ENCODE data around the gene KIAA1755.

Gene KIAA1755, protein sequence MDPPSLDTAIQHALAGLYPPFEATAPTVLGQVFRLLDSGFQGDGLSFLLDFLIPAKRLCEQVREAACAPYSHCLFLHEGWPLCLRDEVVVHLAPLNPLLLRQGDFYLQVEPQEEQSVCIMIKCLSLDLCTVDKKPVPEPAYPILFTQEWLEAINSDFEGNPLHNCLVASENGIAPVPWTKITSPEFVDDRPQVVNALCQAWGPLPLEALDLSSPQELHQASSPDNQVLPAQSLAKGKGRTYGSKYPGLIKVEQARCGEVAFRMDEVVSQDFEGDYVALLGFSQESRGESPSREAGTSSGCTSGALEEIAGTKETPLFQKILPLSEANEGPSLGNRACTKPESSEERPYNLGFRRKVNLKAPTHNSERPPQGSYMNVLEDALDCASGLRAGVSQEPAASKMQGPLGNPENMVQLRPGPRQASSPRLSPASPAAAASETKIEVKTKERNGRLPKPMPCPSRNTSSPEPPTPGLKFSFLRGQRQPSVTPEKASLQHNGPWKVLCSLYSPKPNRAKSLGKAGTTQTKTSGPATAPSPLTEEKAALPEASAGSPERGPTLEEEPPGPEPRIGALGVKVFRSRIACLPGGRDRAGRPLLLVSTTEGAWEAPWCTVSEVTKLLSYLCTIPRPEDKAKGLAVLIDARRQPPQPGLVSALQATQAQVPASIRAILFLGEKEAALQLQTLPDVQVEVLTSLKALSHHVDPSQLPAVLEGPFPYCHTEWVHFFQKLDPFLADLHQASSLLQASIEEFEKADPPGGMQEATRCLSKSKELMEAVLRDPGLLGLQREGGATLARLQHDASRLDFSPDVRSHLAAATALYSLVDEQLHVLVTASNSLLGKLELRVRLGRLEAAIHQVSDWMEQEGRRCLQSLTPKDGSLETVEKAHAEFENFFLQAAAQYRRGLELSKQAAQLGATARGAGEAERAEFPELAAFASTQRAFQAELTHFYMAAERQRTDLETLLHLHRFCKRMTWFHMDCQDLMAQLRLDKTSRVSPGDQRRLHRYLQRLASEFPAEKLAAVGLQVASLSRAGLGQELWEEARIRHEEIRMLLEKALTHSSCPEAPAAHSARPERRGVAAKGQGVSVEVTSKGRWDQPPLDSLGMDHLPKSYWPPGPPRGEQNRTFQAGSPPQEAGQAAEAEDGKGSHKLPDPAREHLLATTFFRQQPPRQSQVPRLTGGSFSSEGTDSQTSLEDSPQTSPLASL

DNA sequence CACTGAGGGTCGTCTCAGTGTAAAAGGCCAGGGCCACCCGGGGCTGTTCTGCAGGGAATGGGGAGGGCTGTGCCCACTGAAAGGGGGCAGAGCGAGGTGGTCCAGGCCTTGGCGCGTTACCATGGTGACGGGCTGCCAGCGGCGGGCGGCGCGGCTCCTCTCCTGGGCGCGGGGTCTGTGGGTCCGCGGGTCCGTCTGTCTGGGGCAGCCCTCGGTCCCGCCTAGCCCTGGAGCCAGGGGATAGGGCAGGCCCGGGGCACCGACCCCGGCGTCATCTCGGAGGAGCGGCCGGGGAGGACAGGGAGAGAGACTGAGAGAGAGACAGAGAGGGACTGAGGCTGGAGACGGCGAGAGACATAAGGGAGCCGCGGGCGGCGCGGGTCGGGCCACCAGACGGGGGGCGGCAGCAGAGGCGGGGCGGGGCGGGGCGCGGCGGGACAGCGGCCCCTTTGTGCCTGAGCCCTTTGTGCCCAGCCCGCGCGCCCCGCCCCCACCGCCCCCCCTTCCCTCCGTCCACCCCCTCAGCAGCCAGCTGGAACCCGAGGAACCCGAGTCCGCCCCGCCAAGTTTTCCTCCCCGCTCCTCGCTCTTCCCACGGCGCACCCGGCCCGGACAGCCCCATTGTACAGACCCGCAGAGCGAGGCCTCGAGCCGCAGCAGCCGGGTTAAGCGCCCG lies at the start of gene KIAA1755:
Gene KIAA1755, minus strand, starts transcription at position 358 of the 676 bp plus-strand sequence. Its CDS starts 235 bp downstream, at position 123.
- H3K4me1 ChIP-seq (ENCODE audit: insufficient read depth, insufficient read length): peaks cover 7% of the 10 kb centered on the region
- no peak for TF ChIP-seq SUZ12 (IDR thresholded peaks at IDR 0.05; ENCODE audit: extremely low read depth, insufficient read depth, insufficient read length)
- no peak for TF ChIP-seq YY1 (IDR thresholded peaks at IDR 0.05; ENCODE audit: insufficient read depth, insufficient read length)
- no peak for TF ChIP-seq ZNF274 (IDR thresholded peaks at IDR 0.05; ENCODE audit: low read depth, low read length)
- no peaks in the 10 kb centered on the region for H3K36me3 ChIP-seq (ENCODE audit: insufficient read depth, insufficient read length, low read length)
- DNase-seq (ENCODE audit: low read depth, low spot score): no peak
- H3K9me3 ChIP-seq (ENCODE audit: insufficient read depth, low read length): no peaks in the 10 kb centered on the region
- H3K4me3 ChIP-seq (ENCODE audit: insufficient read length, low read depth): peak within 1 kb of the TSS; percentile 52
- H3K9ac ChIP-seq (ENCODE audit: insufficient read length, low read depth): peak within 1 kb of the TSS; percentile 71
- H3K27me3 ChIP-seq (ENCODE audit: insufficient read depth, insufficient read length): peaks cover 25% of the 10 kb centered on the region

DNA sequence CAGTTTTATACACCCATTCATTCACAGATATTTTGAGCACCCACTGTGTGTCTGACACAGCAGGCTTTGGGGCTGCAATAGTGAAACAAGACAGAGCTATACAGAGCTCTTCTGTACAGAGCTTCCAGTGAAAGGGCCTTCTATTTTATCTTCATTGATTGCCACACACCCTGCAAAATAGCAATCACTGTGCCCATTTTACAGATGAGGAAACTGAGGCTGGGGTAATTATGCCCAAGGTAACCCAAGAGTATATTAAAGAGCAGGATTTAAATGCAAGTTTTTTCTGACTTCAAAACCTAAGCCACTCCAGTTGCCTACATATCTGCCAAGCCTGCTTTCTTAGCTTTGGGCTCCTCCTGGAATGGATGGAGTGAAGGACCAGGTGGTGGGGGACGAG lies 47.9 kb upstream of the KIAA1755 start:
- Histone ChIP-seq H3K27me3 (ENCODE audit: insufficient read depth, insufficient read length) (no peaks in the 10 kb centered on the region), H3K36me3 (ENCODE audit: insufficient read depth, insufficient read length, low read length) (no peaks in the 10 kb centered on the region)
- no peak for TF ChIP-seq ZNF274 (IDR thresholded peaks at IDR 0.05; ENCODE audit: low read depth, low read length)

DNA sequence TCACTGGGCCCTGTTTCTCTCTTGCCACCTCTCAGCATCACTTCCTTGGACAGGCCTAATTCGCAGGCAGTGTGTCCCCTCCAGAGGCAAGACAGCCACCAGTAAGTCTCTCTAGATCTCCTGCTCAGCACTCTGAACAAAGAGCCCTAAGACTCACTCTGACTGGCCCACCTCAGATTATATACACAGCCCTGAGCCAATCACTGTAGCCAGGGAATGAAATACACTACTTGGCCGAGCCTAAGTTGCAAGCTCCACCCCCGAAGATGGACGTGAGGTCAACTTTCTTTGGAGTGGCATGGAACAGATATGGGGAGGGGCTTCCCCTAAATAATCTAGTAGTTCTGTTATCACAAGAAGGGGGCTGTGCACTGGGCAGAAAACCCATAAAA lies 47.5 kb upstream of the KIAA1755 start:
- peaks cover 10% of the 10 kb centered on the region; the same call in 1 of the 2 replicates for H3K9me3 ChIP-seq (ENCODE audit: insufficient read depth, low read length)
- TF ChIP-seq ZNF274 (IDR thresholded peaks at IDR 0.05; ENCODE audit: low read depth, low read length): no peak
- no peak for TF ChIP-seq SUZ12 (IDR thresholded peaks at IDR 0.05; ENCODE audit: extremely low read depth, insufficient read depth, insufficient read length)
- no peak for TF ChIP-seq YY1 (IDR thresholded peaks at IDR 0.05; ENCODE audit: insufficient read depth, insufficient read length)
- no peaks in the 10 kb centered on the region for H3K27me3 ChIP-seq (ENCODE audit: insufficient read depth, insufficient read length)
- no peak overlapping the region for H3K9ac ChIP-seq (ENCODE audit: insufficient read length, low read depth)
- no peak for DNase-seq (ENCODE audit: low read depth, low spot score)
- H3K4me1 ChIP-seq (ENCODE audit: insufficient read depth, insufficient read length): peaks cover 6% of the 10 kb centered on the region
- H3K4me3 ChIP-seq (ENCODE audit: insufficient read length, low read depth): no peak overlapping the region
- H3K36me3 ChIP-seq (ENCODE audit: insufficient read depth, insufficient read length, low read length): no peaks in the 10 kb centered on the region

More for the DNA sequence above, 47.9 kb upstream of the KIAA1755 start:
- Histone ChIP-seq H3K9me3 (ENCODE audit: insufficient read depth, low read length) (peaks cover 10% of the 10 kb centered on the region; the same call in 1 of the 2 replicates), H3K9ac (ENCODE audit: insufficient read length, low read depth) (no peak overlapping the region), H3K4me1 (ENCODE audit: insufficient read depth, insufficient read length) (peaks cover 6% of the 10 kb centered on the region), H3K4me3 (ENCODE audit: insufficient read length, low read depth) (no peak overlapping the region)
- DNase-seq (ENCODE audit: low read depth, low spot score): no peak

DNA sequence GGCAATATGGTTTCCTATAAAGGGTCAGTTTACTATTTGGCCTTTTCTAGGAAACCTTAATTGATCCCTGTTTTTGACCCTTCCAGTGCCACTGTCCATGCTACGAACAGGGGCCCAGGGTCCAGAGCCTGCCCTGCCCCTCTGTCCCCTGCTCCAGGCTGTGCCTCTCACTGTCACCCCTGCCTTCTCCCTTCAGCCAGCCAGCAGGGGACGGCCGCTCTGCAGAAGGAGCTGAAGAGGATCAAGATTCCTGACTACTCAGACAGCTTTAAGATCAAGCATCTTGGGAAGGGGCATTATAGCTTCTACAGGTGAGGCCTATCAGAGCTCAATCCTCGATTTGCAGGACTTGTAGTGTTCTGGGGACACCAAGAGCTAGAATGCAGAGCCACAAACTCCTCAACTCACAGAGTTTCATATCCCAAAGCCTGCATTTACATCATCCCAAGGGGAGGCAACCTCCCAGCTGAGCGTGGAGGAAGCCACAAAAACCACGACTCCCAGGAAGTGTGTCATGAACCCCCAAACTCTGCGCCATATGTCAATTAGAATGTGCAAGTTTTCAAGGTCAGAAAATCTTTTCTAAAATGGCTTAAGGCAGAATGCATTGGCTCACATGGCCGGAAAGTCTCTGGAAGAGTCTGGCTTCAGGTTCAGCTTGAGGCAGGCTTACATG lies 47.0 kb upstream of the KIAA1755 start:
- no peak for DNase-seq (ENCODE audit: low read depth, low spot score)
- Histone ChIP-seq H3K4me3 (ENCODE audit: insufficient read length, low read depth) (no peak overlapping the region), H3K4me1 (ENCODE audit: insufficient read depth, insufficient read length) (peaks cover 6% of the 10 kb centered on the region), H3K9ac (ENCODE audit: insufficient read length, low read depth) (no peak overlapping the region), H3K27me3 (ENCODE audit: insufficient read depth, insufficient read length) (peaks cover 3% of the 10 kb centered on the region), H3K36me3 (ENCODE audit: insufficient read depth, insufficient read length, low read length) (no peaks in the 10 kb centered on the region), H3K9me3 (ENCODE audit: insufficient read depth, low read length) (peaks cover 10% of the 10 kb centered on the region; the same call in 1 of the 2 replicates)
- TF ChIP-seq YY1 (IDR thresholded peaks at IDR 0.05; ENCODE audit: insufficient read depth, insufficient read length) (no peak), ZNF274 (IDR thresholded peaks at IDR 0.05; ENCODE audit: low read depth, low read length) (no peak), SUZ12 (IDR thresholded peaks at IDR 0.05; ENCODE audit: extremely low read depth, insufficient read depth, insufficient read length) (no peak)

DNA sequence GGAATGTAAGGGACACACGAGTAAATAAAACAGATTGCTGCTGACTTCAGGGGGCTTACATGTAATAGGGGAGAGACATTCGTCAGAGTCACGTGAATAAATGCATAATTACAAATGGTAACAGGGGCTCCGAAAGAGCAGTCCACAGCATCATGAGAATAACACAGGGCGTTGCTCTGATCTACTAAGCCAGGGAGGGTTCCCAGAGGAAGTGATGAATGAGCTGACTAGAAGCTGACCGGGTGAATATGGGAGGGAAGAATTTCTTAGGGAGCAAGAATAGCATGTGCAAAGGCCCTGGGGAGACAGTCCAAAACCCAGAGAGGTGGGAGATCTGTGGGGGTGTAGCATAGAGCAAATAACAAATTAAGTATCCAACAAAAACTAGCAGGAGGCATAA lies 45.8 kb upstream of the KIAA1755 start:
- Histone ChIP-seq H3K4me3 (ENCODE audit: insufficient read length, low read depth) (no peak overlapping the region), H3K4me1 (ENCODE audit: insufficient read depth, insufficient read length) (peaks cover 2% of the 10 kb centered on the region), H3K27me3 (ENCODE audit: insufficient read depth, insufficient read length) (peaks cover 3% of the 10 kb centered on the region), H3K9me3 (ENCODE audit: insufficient read depth, low read length) (peaks cover 10% of the 10 kb centered on the region; the same call in 1 of the 2 replicates), H3K36me3 (ENCODE audit: insufficient read depth, insufficient read length, low read length) (no peaks in the 10 kb centered on the region), H3K9ac (ENCODE audit: insufficient read length, low read depth) (no peak overlapping the region)
- TF ChIP-seq SUZ12 (IDR thresholded peaks at IDR 0.05; ENCODE audit: extremely low read depth, insufficient read depth, insufficient read length): no peak
- no peak for TF ChIP-seq YY1 (IDR thresholded peaks at IDR 0.05; ENCODE audit: insufficient read depth, insufficient read length)
- no peak for TF ChIP-seq ZNF274 (IDR thresholded peaks at IDR 0.05; ENCODE audit: low read depth, low read length)
- no peak for DNase-seq (ENCODE audit: low read depth, low spot score)

DNA sequence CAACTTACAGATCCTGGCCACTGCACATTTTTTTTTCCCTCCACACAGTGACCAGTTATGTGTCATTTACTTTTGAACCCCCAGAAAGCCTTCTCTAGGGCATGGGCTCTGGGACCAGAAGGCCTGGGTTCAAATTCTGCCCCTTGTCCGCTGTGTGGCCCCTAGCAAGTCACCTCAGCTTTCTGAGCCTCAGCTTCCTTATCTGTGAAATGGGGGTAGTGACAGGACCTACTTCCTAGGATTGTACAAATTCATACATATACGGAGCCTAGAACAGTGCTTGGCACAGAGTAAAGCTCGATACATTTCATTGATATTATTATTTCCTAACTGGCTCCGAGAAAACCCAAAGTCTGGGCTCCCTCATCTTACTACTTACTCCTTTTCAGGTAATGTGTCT lies 45.0 kb upstream of the KIAA1755 start:
- Histone ChIP-seq H3K9ac (ENCODE audit: insufficient read length, low read depth) (no peak overlapping the region), H3K36me3 (ENCODE audit: insufficient read depth, insufficient read length, low read length) (no peaks in the 10 kb centered on the region), H3K9me3 (ENCODE audit: insufficient read depth, low read length) (peaks cover 10% of the 10 kb centered on the region; the same call in 1 of the 2 replicates), H3K27me3 (ENCODE audit: insufficient read depth, insufficient read length) (peaks cover 3% of the 10 kb centered on the region), H3K4me3 (ENCODE audit: insufficient read length, low read depth) (no peak overlapping the region), H3K4me1 (ENCODE audit: insufficient read depth, insufficient read length) (peaks cover 2% of the 10 kb centered on the region)
- no peak for DNase-seq (ENCODE audit: low read depth, low spot score)
- TF ChIP-seq YY1 (IDR thresholded peaks at IDR 0.05; ENCODE audit: insufficient read depth, insufficient read length) (no peak), ZNF274 (IDR thresholded peaks at IDR 0.05; ENCODE audit: low read depth, low read length) (no peak), SUZ12 (IDR thresholded peaks at IDR 0.05; ENCODE audit: extremely low read depth, insufficient read depth, insufficient read length) (no peak)

Measured in NT2/D1 (cell line).